SK-N-SH (cell line): ENCODE data around the gene NSD2. TPM values are rescaled to one million over a fixed set of nuclear protein-coding genes. Genes with fewer than 3 reads are reported as not detected.

Source experiments
- CTCF ChIA-PET: fragments of 300-600, 350-600 bp; formaldehyde crosslinking; extraction: SDS; loops from one replicate; lab custom pipeline; 2021; lab: Yijun Ruan, JAX
- POLR2A ChIA-PET: fragments of 350-600 bp; sonication (Branson Sonifier 250); formaldehyde crosslinking; extraction: SDS; loops from one replicate; lab custom pipeline; 2020; ENCODE audit warnings: antibody characterized with exemption, inconsistent platforms; lab: Yijun Ruan, JAX
- DNase-seq: peaks from one replicate; pipeline ENCODE4 v3.0.0; 2012
- H2AFZ ChIP-seq: fragments of 200-600 bp; sonication (generic); 2 replicates; pipeline ENCODE4 v1.8.1; 2016; ENCODE audit warnings: antibody characterized with exemption, mild to moderate bottlenecking, low read depth
- H3F3A ChIP-seq: fragments of 200-600 bp; sonication (generic); replicated peaks from 2 replicates; pipeline ENCODE3; 2016; ENCODE audit warnings: antibody characterized with exemption, mild to moderate bottlenecking; ENCODE audit not compliant: insufficient read depth
- H3K27ac ChIP-seq, 2 experiments: fragments of 200-500 bp in 1 of 2; fragments of 200-600 bp in 1 of 2; sonication (Bioruptor generic) in 1 of 2; sonication (generic), shearing (Covaris generic) in 1 of 2; 2 replicates each; pipeline versions ENCODE4 v1.5.1 to v1.6.1; 2014 to 2016; ENCODE audit warnings: low read depth in 2 of 2, inconsistent platforms in 1 of 2, low read length in 1 of 2, mild to moderate bottlenecking in 1 of 2, mixed read lengths in 1 of 2
- H3K27me3 ChIP-seq: fragments of 200-600 bp; sonication (generic), shearing (Covaris generic); 2 replicates; pipeline ENCODE4 v1.6.1; 2016; ENCODE audit warnings: mixed run types; ENCODE audit not compliant: insufficient read depth
- H3K36me3 ChIP-seq, 2 experiments: fragments of 200-500 bp in 1 of 2; fragments of 200-600 bp in 1 of 2; sonication (Bioruptor generic) in 1 of 2; sonication (generic) in 1 of 2; replicated peaks in 1 of 2; 2 replicates each; pipeline versions ENCODE3 to v1.5.1; 2014 to 2016; ENCODE audit warnings: low read length in 1 of 2, mild to moderate bottlenecking in 1 of 2; ENCODE audit not compliant: insufficient read depth in 2 of 2, control insufficient read depth in 1 of 2
- H3K4me1 ChIP-seq, 2 experiments: fragments of 200-500 bp in 1 of 2; fragments of 200-600 bp in 1 of 2; sonication (Bioruptor generic) in 1 of 2; sonication (generic), shearing (Covaris generic) in 1 of 2; 2 replicates each; pipeline versions ENCODE4 v1.5.1 to v1.6.1; 2014 to 2016; ENCODE audit warnings: low read depth in 1 of 2, low read length in 1 of 2, mixed run types in 1 of 2; ENCODE audit not compliant: insufficient read depth in 2 of 2, control insufficient read depth in 1 of 2
- H3K4me2 ChIP-seq: fragments of 200-600 bp; sonication (generic), shearing (Covaris generic); 2 replicates; pipeline ENCODE4 v1.6.1; 2017; ENCODE audit warnings: mixed run types
- H3K4me3 ChIP-seq, 2 experiments: fragments of 200-500 bp in 1 of 2; fragments of 200-600 bp in 1 of 2; sonication (Bioruptor generic) in 1 of 2; sonication (generic), shearing (Covaris generic) in 1 of 2; 2 replicates each; pipeline versions ENCODE4 v1.5.1 to v1.8.1; 2014 to 2016; ENCODE audit warnings: low read depth in 2 of 2, inconsistent platforms in 1 of 2, low read length in 1 of 2, mild to moderate bottlenecking in 1 of 2, mixed read lengths in 1 of 2, moderate library complexity in 1 of 2
- H3K79me2 ChIP-seq: fragments of 200-600 bp; sonication (generic); 2 replicates; pipeline ENCODE4 v1.8.1; 2017; ENCODE audit warnings: mild to moderate bottlenecking; ENCODE audit not compliant: insufficient read depth
- H3K9ac ChIP-seq: fragments of 200-600 bp; sonication (generic); 2 replicates; pipeline ENCODE4 v1.6.1; 2017; ENCODE audit warnings: mixed run types
- H3K9me2 ChIP-seq: fragments of 200-600 bp; sonication (generic); 2 replicates; pipeline ENCODE4 v1.6.1; 2017; ENCODE audit warnings: mixed run types
- H3K9me3 ChIP-seq: fragments of 200-600 bp; sonication (generic); 2 replicates; pipeline ENCODE4 v1.6.1; 2017; ENCODE audit warnings: mixed run types, mild to moderate bottlenecking, moderate library complexity
- H4K20me1 ChIP-seq: fragments of 200-600 bp; sonication (generic); 2 replicates; pipeline ENCODE4 v1.6.1; 2017; ENCODE audit warnings: mild to moderate bottlenecking, mixed run types; ENCODE audit not compliant: insufficient read depth
- CTCF ChIP-seq: fragments of 200-600 bp; sonication (generic); IDR thresholded peaks from 2 replicates; pipeline ENCODE4 v1.6.1; 2017; ENCODE audit warnings: antibody characterized with exemption, mild to moderate bottlenecking, moderate library complexity
- ELF1 ChIP-seq: IDR thresholded peaks from 2 replicates; pipeline ENCODE4 v1.4.0; 2012
- FOSL2 ChIP-seq: IDR thresholded peaks from 2 replicates; pipeline ENCODE4 v1.4.0; 2012; ENCODE audit warnings: low read depth, mild to moderate bottlenecking, moderate library complexity, borderline replicate concordance
- FOXJ3 ChIP-seq: sonication (generic); formaldehyde crosslinking; IDR thresholded peaks from 2 replicates; pipeline ENCODE4 v1.5.1; 2020; ENCODE audit warnings: mild to moderate bottlenecking, missing genetic modification reagents
- IRF3 ChIP-seq: fragments of 150-350 bp; IDR thresholded peaks from 2 replicates; pipeline ENCODE4 v1.6.1; 2016; ENCODE audit warnings: mild to moderate bottlenecking, low read depth, low read length
- MEF2A ChIP-seq: IDR thresholded peaks from 2 replicates; pipeline ENCODE4 v1.4.0; 2012; ENCODE audit warnings: low read depth, borderline replicate concordance
- POLR2AphosphoS5 ChIP-seq: IDR thresholded peaks from 2 replicates; pipeline ENCODE4 v1.6.1; 2012; ENCODE audit warnings: low read depth, low read length
- RAD21 ChIP-seq: IDR thresholded peaks from 2 replicates; pipeline ENCODE4 v1.6.1; 2012; ENCODE audit warnings: mild to moderate bottlenecking, low read length
- RCOR1 ChIP-seq: fragments of 150-350 bp; IDR thresholded peaks from 2 replicates; pipeline ENCODE4 v1.6.1; 2017; ENCODE audit warnings: antibody characterized with exemption, low read length
- RFX5 ChIP-seq: IDR thresholded peaks from 2 replicates; pipeline ENCODE4 v1.6.1; 2012; ENCODE audit warnings: mild to moderate bottlenecking, improper control_type of control experiment, low read length
- RXRA ChIP-seq: IDR thresholded peaks from 2 replicates; pipeline ENCODE4 v1.4.0; 2012; ENCODE audit warnings: low read depth, mild to moderate bottlenecking, borderline replicate concordance
- SIN3A ChIP-seq: IDR thresholded peaks from 2 replicates; pipeline ENCODE4 v1.6.1; 2012; ENCODE audit warnings: low read depth, mild to moderate bottlenecking, low read length, moderate library complexity, borderline replicate concordance
- TCF12 ChIP-seq: IDR thresholded peaks from 2 replicates; pipeline ENCODE4 v1.4.0; 2012
- TEAD4 ChIP-seq: IDR thresholded peaks from 2 replicates; pipeline ENCODE4 v1.4.0; 2012; ENCODE audit warnings: mild to moderate bottlenecking, borderline replicate concordance; ENCODE audit not compliant: insufficient read depth
- USF1 ChIP-seq: IDR thresholded peaks from 2 replicates; pipeline ENCODE4 v1.4.0; 2012; ENCODE audit warnings: low read depth, borderline replicate concordance
- USF2 ChIP-seq: fragments of 150-350 bp; IDR thresholded peaks from 2 replicates; pipeline ENCODE4 v1.6.1; 2017; ENCODE audit warnings: antibody characterized with exemption, low read length, low read depth, borderline replicate concordance
- ZBTB33 ChIP-seq: IDR thresholded peaks from 2 replicates; pipeline ENCODE4 v1.4.0; 2012; ENCODE audit warnings: low read depth, borderline replicate concordance
- WGBS: methylation state at CpG from one replicate; pipeline ENCODE4 v1.1.6; 2017; ENCODE audit warnings: low lambda C conversion rate; 5-methylcytosine and 5-hydroxymethylcytosine counted together
- polyA plus RNA-seq, 3 experiments: library from polyadenylated mRNA; depleted of rRNA; stranded (reverse); fragments of >200 nt; gene quantifications; 2 replicates each; pipeline ENCODE4 v1.2.3, GENCODE V29; 2012

NSD2 gene
- polyA plus RNA-seq, 1 of the 3 experiments (the other 2 are of a cell fraction), result 34.2 TPM

- TF ChIP-seq IRF3 (no peak), POLR2AphosphoS5 (no peak), RCOR1 (no peak), ZBTB33 (no peak), FOXJ3 (CRISPR knock-in tag) (no peak), CTCF (no peak)
- TF ChIP-seq, all 33 proteins: peak for 0
Observed at GRCh38 chr4:1830234-1830633, 41.0 kb upstream of the NSD2 start (continued).

- ChIA-PET POLR2A (no interaction called here), CTCF (interaction anchor here (1.5 to 2.0 kb wide), 2 partner anchors 69 to 83 kb away, joined by 5 to 6 read pairs; no protein-coding TSS in a partner anchor)
- H3K36me3 ChIP-seq, result peaks cover 10 to 52% of the 10 kb centered on the region in 2 experiments
- H3K4me1 ChIP-seq, result peaks cover 0 to 20% of the 10 kb centered on the region in 2 experiments; a peak in 1 of 4 replicates
- peaks cover 12% of the 10 kb centered on the region for H3F3A ChIP-seq
- H2AFZ ChIP-seq, result no peak overlapping the region
- H4K20me1 ChIP-seq, result peaks cover 2% of the 10 kb centered on the region; the same call in 1 of the 2 replicates
- H3K27ac ChIP-seq, result peak overlapping the region in 1 of 2 experiments; percentile 12; a peak in 1 of 4 replicates
- H3K27me3 ChIP-seq, result no peaks in the 10 kb centered on the region
- no peaks in the 10 kb centered on the region; the same call in 1 of the 2 replicates for H3K79me2 ChIP-seq
- 95% methylated on average over 8 of the region's 8 CpGs for WGBS
- no peak overlapping the region for H3K9ac ChIP-seq
- H3K4me3 ChIP-seq, result no peak overlapping the region
- H3K9me3 ChIP-seq, result no peaks in the 10 kb centered on the region
- H3K9me2 ChIP-seq, result no peaks in the 10 kb centered on the region
- TF ChIP-seq USF2, result no peak
- no peak for TF ChIP-seq POLR2AphosphoS5
- no peak for TF ChIP-seq TEAD4
- TF ChIP-seq USF1, result no peak
- TF ChIP-seq RXRA, result no peak
- no peak for TF ChIP-seq TCF12
- no peak for TF ChIP-seq RAD21
- TF ChIP-seq SIN3A, result no peak
- TF ChIP-seq CTCF, result no peak
- no peak for TF ChIP-seq ELF1
- no peak for TF ChIP-seq RFX5
- no peak for TF ChIP-seq MEF2A
- TF ChIP-seq FOSL2, result no peak
- no peak for DNase-seq
- H3K4me2 ChIP-seq, result no peak overlapping the region
Observed at GRCh38 chr4:1830642-1831228, 40.5 kb upstream of the NSD2 start.
